ENCODE data around the gene CNTNAP4.

The CNTNAP4 gene

DNA sequence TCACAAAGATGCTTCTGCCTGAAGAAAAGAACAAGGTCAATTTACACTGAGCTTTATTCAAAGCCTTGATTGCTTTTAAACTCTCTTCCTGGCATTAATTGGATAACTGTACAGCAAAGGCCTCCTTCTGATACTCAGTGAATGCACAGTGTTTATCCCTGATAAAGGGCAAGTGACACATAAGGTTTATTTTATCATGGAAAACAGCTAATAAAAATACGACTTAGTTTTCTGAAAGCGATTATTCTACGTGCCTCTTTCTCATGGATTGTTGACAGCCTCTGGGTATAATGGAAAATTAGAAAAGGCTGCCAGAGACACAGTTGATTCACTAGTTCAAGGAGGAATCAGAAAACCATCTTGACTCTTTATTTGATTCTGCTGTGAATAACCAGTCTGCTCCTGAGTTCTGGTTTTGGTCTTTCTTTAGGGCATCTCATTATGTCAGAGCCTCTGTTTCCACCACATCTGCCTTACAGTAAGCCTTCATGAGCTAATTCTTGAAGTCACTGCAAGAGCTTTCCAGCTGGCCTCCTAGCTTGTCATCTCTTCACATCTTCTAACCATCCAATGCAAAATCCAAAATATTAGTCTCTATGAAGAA, 212.9 kb downstream of the CNTNAP4 start:
- Histone ChIP-seq H3K4me3 (ENCODE audit: low read depth, low read length) (no peak overlapping the region), H3K27me3 (replicated peaks) (no peaks in the 10 kb centered on the region), H3K36me3 (replicated peaks) (no peaks in the 10 kb centered on the region), H3K27ac (no peak overlapping the region)
- in situ Hi-C loops (cut with HindIII; ENCODE audit: low pct_ligation_motif_present, low sequenced_read_pairs), result no loop called here
- DNase-seq, result no peak
- TF ChIP-seq, protein P1, sequence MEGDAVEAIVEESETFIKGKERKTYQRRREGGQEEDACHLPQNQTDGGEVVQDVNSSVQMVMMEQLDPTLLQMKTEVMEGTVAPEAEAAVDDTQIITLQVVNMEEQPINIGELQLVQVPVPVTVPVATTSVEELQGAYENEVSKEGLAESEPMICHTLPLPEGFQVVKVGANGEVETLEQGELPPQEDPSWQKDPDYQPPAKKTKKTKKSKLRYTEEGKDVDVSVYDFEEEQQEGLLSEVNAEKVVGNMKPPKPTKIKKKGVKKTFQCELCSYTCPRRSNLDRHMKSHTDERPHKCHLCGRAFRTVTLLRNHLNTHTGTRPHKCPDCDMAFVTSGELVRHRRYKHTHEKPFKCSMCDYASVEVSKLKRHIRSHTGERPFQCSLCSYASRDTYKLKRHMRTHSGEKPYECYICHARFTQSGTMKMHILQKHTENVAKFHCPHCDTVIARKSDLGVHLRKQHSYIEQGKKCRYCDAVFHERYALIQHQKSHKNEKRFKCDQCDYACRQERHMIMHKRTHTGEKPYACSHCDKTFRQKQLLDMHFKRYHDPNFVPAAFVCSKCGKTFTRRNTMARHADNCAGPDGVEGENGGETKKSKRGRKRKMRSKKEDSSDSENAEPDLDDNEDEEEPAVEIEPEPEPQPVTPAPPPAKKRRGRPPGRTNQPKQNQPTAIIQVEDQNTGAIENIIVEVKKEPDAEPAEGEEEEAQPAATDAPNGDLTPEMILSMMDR (IDR thresholded peaks at IDR 0.05; ENCODE audit: low read depth, low read length, missing control alignments), result no peak

DNA sequence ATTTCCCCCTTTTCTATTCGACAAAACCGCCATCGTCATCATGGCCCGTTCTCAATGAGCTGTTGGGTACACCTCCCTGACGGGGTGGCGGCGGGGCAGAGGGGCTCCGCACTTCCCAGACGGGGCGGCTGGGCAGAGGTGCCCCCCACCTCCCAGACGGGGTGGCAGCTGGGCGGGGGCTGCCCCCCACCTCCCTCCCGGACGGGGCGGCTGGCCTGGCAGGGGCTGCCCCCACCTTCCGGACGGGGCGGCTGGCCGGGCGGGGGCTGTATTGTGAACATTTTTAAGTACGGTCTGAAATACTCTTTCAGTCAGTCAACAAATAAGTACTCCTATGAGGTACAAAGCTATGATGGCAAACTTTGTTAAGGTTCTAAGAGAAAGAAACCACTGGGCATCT, 222.8 kb downstream of the CNTNAP4 start:
- H3K27me3 ChIP-seq (replicated peaks), result no peaks in the 10 kb centered on the region
- TF ChIP-seq, protein P1 (IDR thresholded peaks at IDR 0.05; ENCODE audit: low read depth, low read length, missing control alignments), result no peak
- no peaks in the 10 kb centered on the region for H3K36me3 ChIP-seq (replicated peaks)
- in situ Hi-C loops (cut with HindIII; ENCODE audit: low pct_ligation_motif_present, low sequenced_read_pairs), result no loop called here
- DNase-seq, result no peak
- no peak overlapping the region for H3K27ac ChIP-seq
- no peak overlapping the region for H3K4me3 ChIP-seq (ENCODE audit: low read depth, low read length)

DNA sequence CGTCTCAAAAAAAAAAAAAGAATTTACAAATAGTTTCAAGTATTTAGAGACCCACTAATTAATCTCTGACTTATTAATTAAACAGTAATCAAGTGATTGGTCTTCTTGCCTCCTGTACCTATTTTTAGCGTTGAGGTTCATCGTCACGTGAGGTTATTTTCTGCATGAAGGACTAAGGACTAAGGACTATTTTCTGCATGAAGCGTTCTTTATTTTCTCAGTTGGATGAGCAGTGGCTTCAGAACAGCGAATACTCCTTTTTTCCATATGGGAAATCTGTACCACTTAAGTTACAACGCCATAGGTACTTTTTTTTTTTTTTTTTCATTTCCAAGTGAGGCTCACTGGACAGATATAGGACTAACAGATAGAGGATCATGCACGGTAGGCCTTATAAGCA, 224.9 kb downstream of the CNTNAP4 start:
- no peak overlapping the region for H3K4me3 ChIP-seq (ENCODE audit: low read depth, low read length)
- H3K27me3 ChIP-seq (replicated peaks), result no peaks in the 10 kb centered on the region
- TF ChIP-seq, protein P1 (IDR thresholded peaks at IDR 0.05; ENCODE audit: low read depth, low read length, missing control alignments), result no peak
- in situ Hi-C loops (cut with HindIII; ENCODE audit: low pct_ligation_motif_present, low sequenced_read_pairs), result no loop called here
- no peak overlapping the region for H3K27ac ChIP-seq
- H3K36me3 ChIP-seq (replicated peaks), result no peaks in the 10 kb centered on the region
- no peak for DNase-seq

DNA sequence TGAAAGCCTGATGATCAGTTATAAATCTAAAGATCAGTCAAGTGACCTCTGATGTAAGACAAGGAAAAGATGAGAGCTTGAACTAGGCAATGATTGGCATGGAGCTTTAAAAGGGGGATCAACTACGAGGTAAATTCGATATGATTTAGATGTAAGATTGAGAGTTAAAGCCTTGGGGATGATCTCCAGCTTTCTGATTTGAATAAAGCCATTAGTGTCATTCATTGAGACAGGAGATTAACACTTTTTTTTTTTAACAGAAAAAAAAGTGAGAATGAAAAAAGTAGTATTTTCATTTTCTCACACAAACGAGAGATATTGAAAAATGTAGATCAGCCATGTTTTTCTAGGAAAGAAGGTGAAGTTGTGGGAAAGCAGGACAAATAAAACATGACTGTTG, 225.4 kb downstream of the CNTNAP4 start:
- TF ChIP-seq, protein P1 (IDR thresholded peaks at IDR 0.05; ENCODE audit: low read depth, low read length, missing control alignments), result no peak
- Histone ChIP-seq H3K4me3 (ENCODE audit: low read depth, low read length) (no peak overlapping the region), H3K27ac (no peak overlapping the region), H3K27me3 (replicated peaks) (no peaks in the 10 kb centered on the region), H3K36me3 (replicated peaks) (no peaks in the 10 kb centered on the region)
- in situ Hi-C loops (cut with HindIII; ENCODE audit: low pct_ligation_motif_present, low sequenced_read_pairs), result no loop called here
- no peak for DNase-seq

DNA sequence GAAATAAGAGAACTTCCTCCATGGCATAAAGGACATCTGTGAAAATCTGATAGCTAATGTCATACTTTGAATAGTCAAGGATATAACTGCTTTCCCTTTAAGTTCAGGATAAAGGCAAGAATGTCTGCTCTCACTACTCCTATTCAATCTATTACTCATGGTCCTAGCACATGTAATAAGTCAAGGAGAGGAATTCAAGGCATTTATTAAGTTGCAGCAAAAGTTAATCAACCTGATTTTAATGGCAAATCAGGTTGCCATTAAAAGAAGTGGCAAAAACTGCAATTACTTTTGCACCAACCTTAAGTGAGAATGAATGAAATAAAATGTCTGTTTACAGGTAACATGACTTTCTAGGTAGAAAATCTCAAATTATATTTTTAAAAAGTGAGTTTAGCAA, 225.9 kb downstream of the CNTNAP4 start:
- TF ChIP-seq, protein P1 (IDR thresholded peaks at IDR 0.05; ENCODE audit: low read depth, low read length, missing control alignments), result no peak
- H3K4me3 ChIP-seq (ENCODE audit: low read depth, low read length), result no peak overlapping the region
- DNase-seq, result no peak
- no peaks in the 10 kb centered on the region for H3K27me3 ChIP-seq (replicated peaks)
- H3K27ac ChIP-seq, result no peak overlapping the region
- in situ Hi-C loops (cut with HindIII; ENCODE audit: low pct_ligation_motif_present, low sequenced_read_pairs), result no loop called here
- H3K36me3 ChIP-seq (replicated peaks), result no peaks in the 10 kb centered on the region

DNA sequence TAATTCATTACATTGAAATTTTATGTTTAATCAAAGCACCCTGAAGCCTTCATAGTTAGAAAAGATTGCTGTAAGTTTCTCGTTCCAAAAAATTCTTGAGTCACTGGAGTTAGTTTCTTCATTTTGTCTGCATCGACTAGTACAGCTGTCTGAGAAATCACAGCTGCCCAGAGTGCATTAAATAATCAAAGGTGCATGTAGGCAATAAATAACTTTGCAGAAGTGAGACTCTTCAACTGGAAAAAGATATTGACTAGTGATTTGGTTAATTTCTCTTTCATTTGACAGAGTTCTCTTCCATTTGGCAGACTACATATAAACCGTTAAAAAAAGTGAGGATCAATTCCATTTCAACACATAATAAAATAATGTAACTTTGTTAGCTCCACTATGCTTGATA, 234.0 kb downstream of the CNTNAP4 start:
- Histone ChIP-seq H3K27ac (no peak overlapping the region), H3K36me3 (replicated peaks) (no peaks in the 10 kb centered on the region), H3K4me3 (ENCODE audit: low read depth, low read length) (no peak overlapping the region), H3K27me3 (replicated peaks) (no peaks in the 10 kb centered on the region)
- in situ Hi-C loops (cut with HindIII; ENCODE audit: low pct_ligation_motif_present, low sequenced_read_pairs), result no loop called here
- DNase-seq, result no peak
- TF ChIP-seq, protein P1 (IDR thresholded peaks at IDR 0.05; ENCODE audit: low read depth, low read length, missing control alignments), result no peak
